ENCODE results near the gene PLEKHA8.

PLEKHA8 gene

DNA sequence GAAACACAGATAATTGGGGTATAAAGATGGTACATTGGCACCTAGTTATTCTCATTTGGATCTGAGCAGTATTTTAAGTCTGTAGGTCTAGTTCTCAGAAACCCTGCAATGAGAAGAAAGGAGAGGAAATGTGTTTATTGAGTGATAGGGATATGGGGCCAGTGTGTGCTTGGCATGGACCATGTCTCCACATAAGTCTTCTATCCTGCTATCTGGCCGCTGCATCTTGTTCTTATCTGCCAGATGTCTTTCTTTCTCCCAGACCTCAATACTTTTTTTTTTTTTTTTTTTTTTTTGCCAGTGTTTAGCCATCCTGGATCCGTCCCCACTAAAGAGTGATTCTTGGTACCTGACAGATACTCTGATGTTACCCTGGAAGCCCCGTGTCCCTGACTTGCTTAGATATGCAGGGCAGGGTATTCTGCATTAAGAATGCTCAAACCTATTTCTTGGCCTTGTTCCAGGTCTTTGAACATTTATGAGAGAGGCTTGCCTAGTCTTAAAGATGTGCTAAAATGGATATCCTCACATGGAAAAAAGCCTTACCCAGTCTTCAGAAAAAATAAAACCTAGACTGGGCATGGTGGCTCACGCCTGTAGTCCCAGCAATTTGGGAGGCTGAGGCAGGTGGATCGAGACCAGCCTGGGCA is 116.6 kb downstream of the PLEKHA8 start:
- no peak for DNase-seq (ENCODE audit: low read depth in 2 of 2)

DNA sequence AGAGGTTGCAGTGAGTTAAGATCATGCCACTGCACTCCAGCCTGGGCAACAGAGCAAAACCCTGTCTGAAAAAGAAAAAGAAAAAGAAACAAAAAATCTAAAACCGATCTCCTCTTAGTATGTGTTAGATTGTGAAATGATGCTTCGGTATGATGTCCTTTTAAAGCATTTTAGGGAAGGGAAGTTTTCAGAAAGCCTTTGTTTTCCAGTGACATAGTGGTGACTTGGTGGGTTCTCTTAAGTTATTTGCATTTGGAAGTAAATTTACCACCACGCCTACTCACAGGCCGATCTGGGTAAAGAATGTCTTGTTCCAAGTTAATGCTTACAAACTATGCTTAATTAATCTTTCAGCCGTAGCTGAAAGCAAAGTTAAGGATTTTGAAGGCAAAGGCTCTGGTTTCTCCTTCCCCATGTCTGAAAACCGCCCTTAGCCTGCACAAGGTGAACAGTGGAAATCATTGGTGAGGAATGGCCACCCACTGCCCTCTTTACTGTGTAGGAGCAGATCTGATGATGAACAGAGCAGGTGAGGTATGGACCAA is 117.3 kb downstream of the PLEKHA8 start:
- DNase-seq (ENCODE audit: low read depth in 2 of 2): no peak

DNA sequence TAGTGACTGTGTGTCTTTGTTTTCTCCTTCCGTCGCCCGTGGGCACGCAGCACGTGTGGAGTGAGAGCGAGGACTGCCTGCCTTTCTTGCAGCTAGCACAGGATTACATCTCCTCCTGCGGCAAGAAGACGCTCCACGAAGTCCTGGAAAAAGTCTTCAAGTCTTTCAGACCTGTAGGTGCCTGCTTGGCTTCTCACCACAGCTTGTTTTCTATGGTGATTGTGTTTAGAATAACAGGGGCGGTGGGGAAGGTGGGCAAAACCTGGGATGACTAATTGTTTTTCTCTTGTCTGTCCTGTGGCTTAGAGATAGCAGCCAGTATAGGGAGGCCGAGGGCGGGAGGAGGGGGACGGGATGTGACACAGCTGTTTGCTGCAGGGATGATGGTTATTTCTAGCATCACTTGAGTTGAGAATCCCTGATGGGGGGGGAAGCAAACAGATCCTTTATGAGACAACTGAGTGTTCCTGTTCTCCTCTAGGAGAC is 118.0 kb downstream of the PLEKHA8 start:
- no peak for DNase-seq (ENCODE audit: low read depth in 2 of 2)

DNA sequence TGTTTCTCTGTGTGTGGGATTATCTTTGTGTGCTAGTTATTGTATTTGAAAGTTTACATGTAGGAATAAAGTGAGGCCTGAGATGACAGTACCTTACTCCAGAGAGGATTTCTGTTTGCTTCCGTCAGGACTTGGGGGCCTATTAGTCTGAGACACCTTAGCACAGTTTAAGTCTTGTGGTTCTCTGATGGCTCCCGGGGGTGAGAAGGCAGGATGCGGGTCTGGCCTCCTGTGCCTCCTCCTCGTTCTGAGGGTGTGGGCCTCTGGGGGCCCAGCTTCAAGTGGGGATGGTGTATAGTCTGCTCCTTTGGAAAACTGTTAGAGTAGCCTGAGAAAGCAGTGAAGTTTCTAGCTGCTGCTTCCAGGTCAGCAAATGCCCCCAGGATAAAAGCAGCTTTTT is 119.0 kb downstream of the PLEKHA8 start:
- no peak for DNase-seq (ENCODE audit: low read depth in 2 of 2)

DNA sequence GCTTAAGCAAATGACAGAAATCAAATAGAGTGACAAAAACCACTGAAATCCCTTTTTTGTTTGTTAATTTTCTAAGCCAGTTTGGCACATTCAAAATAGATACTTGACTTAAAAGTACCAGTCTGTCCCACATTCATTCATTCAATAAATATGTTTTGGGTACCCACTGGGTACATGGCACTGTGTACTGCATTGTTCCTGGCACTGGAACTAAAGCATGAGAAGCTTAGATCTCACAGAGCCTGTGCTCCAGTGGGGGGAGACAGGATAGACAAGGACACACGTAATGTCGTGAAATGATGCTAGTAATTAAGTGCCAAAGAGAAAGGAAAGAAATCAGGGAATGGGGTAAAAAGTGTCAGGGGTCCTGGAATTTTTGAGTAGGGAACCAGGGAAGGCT is 119.6 kb downstream of the PLEKHA8 start:
- no peak for DNase-seq (ENCODE audit: low read depth in 2 of 2)

DNA sequence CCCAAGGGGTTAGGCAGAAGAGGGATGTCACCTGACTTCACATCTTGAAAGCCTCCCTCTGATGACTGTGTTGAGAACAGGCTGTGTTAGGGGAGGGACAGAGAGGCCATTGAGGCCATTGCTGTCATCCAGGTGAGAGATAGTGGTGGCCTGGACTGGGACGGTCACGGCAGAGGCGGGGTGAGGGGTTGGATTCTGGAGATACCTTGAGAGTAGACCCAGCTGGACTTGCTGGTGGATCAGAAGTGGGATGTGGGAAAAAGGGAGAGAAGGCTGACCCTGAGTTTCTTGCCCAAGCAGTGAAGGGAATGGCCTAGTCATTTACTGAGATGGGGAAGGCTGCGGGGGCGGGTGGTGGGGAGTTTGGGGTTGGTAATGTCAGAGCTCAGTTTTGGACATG is 120.2 kb downstream of the PLEKHA8 start:
- no peak for DNase-seq (ENCODE audit: low read depth in 2 of 2)

DNA sequence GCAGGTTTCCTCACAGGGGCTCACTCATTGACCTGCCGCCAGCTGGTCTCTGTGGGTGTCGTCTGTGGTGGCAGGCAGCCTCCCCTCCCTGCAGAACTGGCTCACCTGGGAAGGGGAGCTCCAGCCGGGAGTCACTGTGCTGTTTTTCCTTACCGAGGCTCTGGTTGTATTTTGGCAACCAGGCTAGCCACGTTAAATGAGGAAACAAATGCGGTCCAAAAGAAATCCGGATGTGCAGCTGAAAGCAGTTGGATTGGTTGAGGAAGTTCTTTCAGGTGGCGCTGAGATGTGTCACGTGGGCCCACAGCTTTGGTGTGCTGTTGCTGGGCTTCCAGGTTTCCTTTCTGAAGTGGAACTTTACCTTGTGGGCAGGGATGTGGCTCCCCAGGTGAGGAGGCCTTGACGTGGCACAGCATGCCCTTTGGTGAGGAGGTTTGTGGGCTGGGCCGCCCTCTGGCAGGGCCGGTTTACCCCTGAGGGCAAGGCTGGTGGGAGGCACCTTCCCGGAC is 120.8 kb downstream of the PLEKHA8 start:
- no peak for DNase-seq (ENCODE audit: low read depth in 2 of 2)

DNA sequence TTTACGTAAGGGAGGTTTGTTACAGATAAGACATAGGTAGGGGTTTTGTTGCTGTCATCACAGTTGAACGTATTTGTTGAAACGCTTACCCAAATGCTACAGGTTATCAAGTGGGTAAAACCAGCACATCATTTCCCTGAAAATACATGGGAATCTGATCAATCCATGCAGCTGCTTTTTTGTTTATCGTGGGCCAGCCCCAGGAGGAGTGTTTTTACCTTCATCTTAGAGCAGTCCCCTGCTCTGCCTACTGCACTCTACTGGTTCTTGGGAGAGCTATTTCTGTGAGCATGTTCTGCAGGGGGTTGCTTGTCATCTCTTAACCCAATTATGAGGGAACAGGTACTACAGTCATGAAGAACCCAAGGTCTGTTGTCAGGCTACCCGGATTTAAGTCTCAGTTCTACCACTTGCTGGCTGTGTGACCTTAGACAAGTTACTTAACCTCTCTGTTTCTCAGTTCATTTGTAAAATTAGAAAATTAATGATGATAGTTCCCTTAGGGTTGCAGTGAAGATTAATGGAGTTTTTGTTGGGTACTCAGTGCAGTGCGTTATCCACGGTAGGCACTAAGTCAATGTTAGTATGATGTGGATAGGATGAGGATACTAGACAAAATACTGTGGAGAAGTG is 121.5 kb downstream of the PLEKHA8 start:
- DNase-seq (ENCODE audit: low read depth in 2 of 2): no peak

DNA sequence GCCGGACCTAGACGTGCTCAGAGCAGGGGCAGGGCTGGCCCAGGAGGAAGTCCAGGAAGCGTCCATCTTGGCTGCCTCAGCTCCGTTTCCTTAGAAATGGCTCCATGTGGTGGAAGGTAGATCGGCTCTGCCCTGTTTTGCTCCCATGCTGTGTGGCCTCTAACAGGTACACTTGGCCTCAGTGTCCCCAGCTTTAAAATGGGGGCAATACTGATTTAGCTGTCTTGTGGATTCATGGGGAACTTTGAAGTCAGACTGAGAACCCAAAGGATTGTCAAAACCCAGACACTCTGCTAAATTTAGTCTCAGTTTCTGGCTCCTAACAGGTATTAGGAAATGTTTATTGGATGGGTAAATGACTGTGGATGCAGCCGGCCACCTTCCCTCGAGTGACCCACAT is 122.5 kb downstream of the PLEKHA8 start:
- DNase-seq (ENCODE audit: low read depth in 2 of 2): no peak

DNA sequence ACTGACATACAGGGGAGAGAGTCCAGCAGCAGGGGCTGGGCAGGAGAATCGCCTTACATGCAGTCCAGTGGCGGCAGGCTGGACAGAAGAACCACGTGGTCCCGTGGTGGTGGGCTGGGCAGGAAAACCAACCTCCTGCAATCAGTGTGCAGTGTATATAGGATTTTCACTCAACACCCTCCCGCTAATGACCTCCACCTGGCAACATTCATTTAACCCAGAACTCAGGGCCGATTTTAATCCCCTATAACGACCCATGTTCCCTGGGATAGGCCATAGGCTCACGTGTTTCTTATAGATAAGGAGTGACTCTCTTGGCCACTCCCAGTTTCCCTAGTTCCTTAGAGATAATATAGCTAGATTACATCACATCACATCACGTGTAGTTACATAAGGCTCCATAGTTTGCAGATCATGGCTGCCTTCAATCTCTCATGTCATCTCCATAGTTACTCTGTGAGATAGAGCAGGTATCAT is 125.9 kb downstream of the PLEKHA8 start:
- no peak for DNase-seq (ENCODE audit: low read depth in 2 of 2)

DNA sequence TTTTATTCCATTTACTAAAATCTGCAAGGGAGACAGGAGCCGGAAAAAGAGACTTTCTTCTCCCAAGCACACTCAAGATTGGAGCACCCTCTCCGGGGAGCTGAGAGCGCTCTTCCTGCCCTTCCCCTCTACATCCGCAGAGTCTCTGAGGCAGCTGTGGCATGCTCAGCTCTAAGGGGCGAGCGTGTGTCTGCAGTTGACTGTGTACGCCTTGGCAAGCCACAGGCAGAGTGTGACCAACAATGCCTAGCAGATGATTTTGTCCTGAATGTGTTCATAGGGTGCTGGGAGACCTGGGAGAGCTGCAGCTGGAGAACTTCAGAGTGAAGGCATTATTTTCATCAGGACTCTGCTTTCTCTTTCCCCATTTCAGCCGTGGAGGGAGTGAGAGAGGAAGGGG is 127.3 kb downstream of the PLEKHA8 start:
- no peak for DNase-seq (ENCODE audit: low read depth in 2 of 2)

DNA sequence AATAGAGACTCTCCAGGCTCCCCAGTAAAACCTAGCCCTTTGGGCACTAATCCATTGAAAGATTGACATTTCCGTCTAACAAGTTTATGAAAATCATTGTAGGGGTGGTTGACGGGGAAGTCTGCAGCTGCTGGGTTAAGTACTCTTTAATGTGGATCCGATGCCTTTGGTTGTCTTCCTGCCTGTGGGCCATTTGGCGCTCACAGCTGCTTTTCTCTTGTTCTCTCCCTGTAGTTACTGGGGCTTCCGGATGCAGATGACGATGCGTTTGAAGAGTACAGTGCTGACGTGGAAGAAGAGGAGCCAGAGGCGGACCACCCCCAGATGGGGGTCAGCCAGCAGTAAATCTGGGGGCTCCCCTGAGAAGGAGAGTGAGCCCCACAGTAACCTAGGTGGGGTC is 129.0 kb downstream of the PLEKHA8 start:
- DNase-seq (ENCODE audit: low read depth in 2 of 2): no peak

DNA sequence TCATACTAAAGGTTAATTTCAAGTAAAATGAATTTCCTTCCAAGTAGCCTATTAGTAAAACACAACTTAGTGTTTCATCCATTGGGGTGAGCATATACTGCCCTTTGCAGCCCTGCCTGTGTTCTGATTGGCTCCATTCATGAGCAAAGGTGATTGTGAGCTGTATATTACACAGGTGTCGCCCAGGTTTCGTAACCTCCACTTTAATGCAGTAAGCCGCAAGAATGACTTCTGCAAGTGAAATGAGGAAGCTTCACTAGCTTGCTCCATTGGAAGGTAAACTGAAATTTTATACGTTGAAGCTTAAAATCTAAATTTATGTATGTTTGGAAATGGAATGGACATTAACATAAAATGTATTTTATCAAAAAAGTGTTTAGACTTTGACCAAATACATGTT is 131.0 kb downstream of the PLEKHA8 start:
- no peak for DNase-seq (ENCODE audit: low read depth in 2 of 2)

DNA sequence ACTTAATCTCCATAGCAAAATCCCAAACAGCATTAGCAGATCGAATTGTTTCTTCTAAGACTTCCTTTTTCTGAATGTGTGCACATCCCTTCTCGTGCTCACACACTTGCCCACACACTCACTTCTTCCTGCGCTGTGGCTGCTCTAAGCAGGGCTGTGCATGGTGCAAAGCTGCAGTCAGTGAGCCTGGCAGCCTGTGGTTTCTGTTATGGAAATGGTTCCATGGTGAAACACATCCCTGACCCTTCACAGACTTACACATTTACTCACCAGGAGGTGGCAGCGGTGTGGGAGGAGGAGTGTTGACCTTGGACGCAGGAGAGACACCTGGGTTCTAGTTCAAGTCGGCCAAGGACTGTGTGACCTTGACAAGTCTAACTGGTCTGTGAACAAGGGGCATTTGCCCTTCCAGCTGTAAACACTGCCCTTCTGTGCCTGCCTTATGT is 131.5 kb downstream of the PLEKHA8 start:
- DNase-seq (ENCODE audit: low read depth in 2 of 2): no peak

DNA sequence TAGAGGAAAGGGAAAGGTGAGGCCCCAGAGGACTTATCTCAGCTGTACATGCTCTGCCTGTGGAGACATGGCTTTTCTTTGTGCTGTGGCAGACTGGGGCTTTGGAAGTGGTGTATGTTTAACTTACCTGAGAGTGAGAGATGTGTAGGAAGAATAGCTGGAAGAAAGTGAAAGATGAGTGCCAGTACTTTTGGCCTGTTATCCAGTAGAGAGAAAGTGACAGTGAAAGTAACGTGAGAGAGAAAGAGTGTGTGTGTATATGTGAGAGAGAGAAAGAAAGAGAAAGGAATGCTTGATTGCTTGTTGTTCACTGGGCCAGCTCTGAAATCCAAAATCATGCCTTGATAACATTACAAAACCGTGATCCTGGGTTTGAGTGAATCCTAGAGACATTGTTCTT is 132.1 kb downstream of the PLEKHA8 start:
- no peak for DNase-seq (ENCODE audit: low read depth in 2 of 2)

DNA sequence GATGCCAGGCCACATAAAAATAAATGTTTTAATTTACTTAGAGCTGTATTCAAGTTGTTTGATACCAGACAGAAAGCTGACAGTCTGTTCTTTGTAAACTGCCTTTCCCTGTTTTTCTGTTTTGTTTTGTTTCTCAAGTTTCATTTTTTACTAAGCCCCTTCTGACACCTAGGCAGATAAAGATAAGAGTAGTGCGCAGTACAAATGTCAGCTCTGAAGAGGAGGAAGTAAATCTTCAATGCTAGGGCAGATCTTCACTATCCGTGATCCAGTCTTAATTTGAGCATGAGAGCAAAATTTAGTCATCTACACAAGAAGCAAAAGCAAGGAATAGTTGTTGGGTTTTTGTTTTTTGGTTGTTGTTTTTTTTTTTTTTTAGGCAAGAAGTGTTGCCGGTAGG is 133.9 kb downstream of the PLEKHA8 start:
- DNase-seq (ENCODE audit: low read depth in 2 of 2): no peak

DNA sequence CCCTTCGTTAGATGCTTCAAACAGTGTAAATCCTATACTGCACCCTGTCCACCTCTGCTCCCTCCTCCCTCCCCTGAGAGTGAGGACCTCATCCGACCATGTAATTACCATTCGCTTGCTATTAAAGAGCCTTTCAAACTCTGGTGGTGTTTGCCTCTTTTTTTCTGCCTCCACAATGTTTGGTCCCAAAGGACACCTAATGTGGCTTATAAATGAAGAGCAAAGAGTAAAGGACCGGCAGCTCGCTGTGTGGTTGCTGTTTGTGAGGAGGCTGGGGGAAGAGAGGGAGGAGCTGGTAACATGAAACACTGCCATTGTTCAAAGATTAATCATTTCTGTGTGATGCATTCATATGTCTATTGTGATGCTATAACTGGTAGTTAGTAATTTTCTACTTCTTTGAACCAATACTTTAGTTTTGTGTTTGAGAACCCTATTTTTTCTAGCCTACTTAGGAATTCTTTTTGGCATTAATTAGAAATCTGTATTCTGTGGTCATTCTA is 134.5 kb downstream of the PLEKHA8 start:
- no peak for DNase-seq (ENCODE audit: low read depth in 2 of 2)

DNA sequence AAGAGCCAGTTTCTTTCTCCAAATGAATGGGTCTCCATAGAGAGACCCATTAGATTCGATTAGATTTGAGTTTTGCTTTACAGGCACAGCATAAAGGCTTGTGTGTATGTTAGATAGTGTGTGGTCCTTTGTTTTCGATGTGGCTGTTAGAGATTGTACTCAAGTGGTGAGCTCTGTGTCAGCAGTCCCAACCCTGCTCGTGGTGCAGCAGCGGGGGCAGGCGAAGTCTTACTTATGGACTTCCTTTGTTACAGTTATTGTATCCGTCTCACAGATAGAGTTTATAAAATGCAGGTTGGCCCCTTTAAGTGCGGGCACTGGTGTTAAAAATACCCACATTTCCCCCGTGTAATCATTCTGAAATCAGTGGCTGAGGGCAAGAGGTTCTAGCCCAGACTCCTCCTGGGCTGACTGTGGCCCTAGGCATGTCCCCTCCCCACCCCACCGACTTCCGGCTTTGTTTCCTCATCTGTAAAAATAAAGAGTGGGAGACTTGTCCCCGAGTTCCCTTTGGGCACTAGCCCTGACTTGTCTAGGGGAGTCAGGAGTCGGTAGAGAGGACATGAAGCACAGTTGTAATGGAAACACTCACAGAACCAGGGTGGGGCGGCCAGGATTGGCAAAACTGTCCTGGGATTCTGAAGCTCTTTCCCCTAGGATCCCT is 135.2 kb downstream of the PLEKHA8 start:
- no peak for DNase-seq (ENCODE audit: low read depth in 2 of 2)

DNA sequence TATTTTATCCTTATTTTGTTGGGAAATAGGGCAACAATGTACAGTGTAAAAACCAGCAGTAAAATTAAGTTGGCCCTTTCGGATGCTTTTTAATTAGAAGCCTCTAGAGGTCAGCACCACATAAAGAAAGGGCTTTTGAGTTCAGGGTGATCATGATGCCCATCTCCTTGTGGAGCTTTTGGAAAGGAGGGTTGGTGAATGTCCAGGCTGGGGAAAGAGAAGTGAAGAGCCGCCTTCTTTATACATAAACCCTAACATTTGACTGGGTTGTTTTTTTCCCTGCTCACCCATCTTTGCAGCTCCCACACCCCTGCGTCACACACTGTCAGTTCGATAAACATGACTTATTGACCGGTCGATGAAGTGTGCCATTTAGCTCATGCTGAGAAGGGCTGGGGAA is 136.4 kb downstream of the PLEKHA8 start:
- DNase-seq (ENCODE audit: low read depth in 2 of 2): no peak

DNA sequence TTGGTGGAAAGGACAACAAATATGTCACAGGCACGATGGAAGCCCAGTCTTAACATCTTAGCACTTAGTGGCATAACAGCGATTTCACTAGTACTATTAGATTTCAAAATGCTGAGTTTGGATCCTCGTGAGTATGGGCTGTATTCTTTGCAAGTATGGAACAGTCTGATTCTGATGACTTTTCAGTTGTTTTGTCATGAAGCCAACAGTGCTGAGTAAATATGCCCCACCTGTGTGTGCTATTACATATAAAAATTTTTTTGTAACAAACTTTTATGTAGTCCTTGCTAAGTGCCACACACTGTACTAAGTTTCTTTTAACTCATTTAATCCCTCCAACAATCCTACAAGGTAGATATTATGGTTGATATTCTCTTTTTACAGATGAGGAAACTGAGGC is 137.4 kb downstream of the PLEKHA8 start:
- no peak for DNase-seq (ENCODE audit: low read depth in 2 of 2)

DNA sequence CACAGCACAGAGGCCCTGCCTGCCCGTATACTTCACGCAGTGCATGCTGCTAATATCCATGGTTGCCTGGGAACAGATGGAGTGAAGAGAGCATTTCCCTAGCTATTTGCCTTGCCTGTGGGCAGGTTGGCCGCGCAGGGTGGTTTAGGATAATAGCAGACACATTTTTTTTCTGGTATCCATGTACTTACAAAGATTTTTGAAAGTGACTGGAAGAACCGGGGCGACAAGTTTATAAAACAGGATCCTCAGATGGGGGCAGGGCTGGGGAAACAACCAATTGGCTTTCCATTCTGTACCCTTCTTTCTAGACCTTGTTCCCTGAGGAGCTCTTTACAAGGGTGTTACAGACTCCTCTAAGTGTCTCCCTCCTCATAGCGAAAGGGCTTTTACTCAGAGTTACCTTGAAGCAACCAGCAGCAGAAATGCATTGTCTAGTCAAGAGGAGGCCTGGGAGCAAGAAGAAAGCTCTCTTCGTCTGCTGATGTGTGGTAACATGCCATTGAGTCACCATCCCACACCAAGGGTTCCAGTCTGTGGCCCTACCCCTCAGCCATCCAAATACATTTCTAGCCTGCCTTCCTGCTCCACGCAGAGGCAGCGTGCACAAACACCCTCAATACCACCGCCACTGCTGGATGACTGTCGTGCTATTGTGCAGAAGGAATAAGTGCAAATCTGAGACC is 138.1 kb downstream of the PLEKHA8 start:
- no peak for DNase-seq (ENCODE audit: low read depth in 2 of 2)

DNA sequence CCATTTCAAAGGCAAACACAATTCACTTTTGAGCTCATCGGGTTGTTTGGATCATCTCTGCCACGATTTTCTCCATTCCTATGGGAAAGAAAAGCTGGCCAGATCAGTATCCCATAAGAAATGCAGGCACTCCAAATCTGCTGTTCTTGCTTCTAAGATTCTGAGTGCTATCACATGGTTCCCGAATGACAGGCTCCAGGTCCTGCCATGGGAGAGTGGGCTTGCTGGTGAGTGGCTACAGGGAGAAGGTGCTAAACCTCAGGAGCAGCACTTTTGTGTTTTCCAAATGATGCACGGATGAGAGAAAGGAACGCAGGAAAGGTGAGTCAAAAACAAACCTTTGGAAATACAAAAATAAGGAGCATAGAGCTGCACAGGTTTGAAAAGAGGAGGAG is 138.6 kb downstream of the PLEKHA8 start:
- DNase-seq (ENCODE audit: low read depth in 2 of 2): no peak

Measured in stimulated activated CD4-positive, alpha-beta T cell treated with anti-CD3 and anti-CD28 coated beads, Interleukin-12 subunit alpha, Interleukin-12 subunit beta, amount 100 ng/mL, for 24 hours (primary cell).